Measurements from ENCODE around the gene EID2B. TPM values are rescaled to one million over a fixed set of nuclear protein-coding genes. Genes with fewer than 3 reads are reported as not detected.

The EID2B gene, protein sequence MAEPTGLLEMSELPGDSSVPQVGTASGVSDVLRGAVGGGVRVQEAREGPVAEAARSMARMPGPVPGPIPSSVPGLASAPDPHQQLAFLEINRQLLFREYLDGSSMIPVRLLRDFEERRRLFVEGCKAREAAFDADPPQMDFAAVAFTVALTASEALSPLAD
- total RNA-seq (2014; rRNA removed; shearing (Covaris generic)), result 3.2 and 3.3 TPM in 2 replicates

DNA sequence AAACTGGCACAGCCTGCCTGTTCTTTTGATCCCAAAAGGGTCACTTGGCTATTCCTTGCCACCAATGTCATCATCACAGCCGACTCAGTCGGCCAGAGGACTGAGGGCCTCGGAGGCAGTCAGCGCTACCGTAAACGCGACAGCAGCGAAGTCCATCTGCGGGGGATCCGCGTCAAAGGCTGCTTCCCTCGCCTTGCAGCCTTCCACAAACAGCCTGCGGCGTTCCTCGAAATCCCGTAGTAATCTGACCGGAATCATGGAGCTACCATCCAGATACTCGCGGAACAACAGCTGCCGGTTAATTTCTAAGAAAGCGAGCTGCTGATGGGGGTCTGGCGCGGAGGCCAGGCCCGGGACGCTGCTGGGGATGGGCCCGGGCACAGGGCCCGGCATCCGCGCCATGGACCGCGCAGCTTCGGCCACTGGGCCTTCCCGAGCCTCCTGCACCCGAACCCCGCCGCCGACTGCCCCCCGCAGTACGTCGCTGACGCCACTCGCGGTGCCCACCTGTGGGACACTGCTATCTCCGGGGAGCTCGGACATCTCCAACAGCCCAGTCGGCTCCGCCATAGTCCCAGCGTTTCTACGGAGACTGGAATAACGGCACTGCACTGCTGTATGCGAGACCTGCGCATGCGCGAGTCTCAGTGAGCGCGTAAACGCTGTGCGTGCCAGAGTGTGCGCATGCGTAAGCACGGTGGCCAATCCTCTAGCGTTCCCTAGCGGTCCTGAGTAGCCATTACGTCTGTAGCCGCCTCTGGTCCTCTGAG is at the start of gene EID2B:
Gene EID2B, minus strand, starts transcription at position 620 of the 770 bp plus-strand sequence. Its CDS starts 50 bp downstream, at position 570.
- DNase-seq (ENCODE audit: low spot score), result peak; percentile 93

DNA sequence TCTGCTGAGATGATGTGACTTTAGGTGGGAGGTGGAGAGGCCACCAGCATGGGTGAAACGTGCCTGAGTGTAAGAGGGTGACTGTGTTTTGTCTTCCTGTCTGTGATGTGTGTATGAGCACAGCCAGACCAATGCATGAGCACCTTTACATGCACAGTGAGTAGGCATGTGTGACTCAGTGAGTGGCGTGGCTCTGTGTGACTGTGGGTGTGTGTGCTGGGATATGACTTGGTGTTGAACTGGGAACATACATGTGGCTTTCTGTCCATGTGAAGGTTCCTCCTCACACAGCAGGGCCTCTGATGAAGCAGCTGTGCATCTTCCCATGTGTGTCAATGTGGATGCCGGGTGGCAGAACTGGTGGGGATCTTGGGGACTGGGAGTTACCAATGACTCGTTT is 49.8 kb upstream of the EID2B start:
- no peak for DNase-seq (ENCODE audit: low spot score)

- DNase-seq (ENCODE audit: low spot score), result peak; percentile 42
These were observed 36.0 kb upstream of the EID2B start for GRCh38 chr19:39568604-39569003.

DNA sequence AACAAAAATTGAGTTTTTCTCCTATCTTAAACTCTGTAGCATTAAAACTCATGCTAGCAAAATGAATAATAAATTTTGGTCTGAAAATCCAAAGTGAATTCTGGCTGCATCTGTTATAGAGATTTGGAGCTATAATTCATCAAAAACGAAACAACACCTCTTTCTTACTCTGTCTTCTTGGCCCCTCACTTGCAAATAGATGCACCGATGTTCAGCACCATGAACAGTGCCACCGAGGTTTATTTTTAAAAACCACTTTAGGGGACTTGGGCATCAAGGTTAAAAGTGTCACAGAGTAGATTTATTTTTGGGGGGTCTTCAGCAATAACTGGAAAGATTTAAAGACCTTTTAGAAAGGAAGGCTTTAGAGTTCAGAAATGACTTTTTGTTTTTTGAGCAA is 33.4 kb upstream of the EID2B start:
- no peak for DNase-seq (ENCODE audit: low spot score)

- DNase-seq (ENCODE audit: low spot score), result peak; percentile 10
These were observed 30.8 kb upstream of the EID2B start for GRCh38 chr19:39563408-39563807.

DNA sequence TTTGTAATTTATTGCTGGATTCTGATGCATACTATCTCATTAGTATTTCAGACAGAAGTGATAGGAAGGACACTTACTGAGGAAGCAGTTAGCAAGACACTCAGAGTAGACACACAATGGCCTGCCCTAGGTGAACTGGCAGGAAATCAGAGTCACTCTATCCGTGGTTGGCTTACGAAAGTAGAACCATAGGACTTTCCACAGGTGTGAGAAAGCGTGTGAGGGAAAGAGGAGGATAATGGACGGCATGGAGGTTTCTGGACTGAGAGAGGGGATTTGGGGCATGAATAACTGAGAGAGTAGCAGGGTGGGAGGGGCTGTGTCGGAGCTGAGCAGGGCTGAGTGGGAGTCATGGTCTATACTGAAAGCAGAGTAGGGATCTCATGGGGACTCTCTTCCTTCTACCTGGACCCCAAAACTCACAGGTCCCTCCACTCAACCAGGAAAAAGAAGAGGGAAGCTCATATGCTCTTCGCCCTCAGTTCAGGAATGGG is 26.0 kb upstream of the EID2B start:
- DNase-seq (ENCODE audit: low spot score), result no peak

- peak; percentile 26 for DNase-seq (ENCODE audit: low spot score)
These were observed 25.4 kb upstream of the EID2B start for GRCh38 chr19:39557811-39558623.

DNA sequence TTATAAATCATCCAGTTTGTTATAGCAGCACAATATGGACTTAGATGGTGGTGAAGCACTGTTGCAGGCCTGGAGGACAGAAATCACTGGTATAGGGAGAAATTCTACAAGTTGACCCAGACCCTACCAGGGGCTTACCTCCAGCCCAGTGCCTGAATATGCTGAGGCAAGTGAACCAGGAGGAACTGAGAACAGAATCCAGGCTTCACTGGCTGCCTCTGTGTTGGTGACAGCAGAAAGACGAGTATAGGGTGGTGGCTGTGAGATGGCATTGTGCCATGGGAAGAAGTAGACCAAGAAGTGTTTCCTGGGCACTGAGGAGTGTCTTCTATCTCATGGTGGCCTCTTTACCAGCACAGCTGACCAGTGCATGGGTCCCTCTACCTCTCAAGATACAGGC is 23.2 kb upstream of the EID2B start:
- no peak for DNase-seq (ENCODE audit: low spot score)

DNA sequence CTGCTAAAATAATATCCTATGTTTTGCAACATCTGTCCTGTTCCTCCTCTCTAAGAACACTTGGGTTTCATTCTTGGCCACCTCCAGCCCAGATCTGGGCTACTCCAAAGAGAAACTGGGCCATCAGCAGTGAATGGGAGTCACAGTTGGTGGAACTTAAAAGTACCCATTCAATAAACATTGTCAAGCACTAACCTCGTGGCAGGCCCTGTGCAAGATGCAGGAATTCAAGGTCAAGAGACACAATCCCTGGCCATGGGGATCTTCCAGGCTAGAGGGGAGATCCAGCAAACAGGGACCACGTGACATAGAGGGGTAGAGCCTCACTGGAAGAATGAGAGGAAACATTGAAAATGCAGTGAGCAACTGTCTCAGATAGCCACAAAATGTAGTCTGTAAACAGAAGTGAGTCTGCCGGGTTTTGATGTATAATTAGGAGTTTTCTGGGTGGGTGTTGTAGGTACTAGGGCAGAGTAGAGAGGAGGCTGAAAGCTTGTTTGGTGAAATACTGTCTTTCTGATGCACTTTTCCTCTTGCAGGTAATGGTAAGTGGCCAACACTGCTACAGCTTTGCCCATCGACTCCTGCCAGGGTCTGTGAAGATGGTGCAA is 22.2 kb upstream of the EID2B start:
- no peak for DNase-seq (ENCODE audit: low spot score)

DNA sequence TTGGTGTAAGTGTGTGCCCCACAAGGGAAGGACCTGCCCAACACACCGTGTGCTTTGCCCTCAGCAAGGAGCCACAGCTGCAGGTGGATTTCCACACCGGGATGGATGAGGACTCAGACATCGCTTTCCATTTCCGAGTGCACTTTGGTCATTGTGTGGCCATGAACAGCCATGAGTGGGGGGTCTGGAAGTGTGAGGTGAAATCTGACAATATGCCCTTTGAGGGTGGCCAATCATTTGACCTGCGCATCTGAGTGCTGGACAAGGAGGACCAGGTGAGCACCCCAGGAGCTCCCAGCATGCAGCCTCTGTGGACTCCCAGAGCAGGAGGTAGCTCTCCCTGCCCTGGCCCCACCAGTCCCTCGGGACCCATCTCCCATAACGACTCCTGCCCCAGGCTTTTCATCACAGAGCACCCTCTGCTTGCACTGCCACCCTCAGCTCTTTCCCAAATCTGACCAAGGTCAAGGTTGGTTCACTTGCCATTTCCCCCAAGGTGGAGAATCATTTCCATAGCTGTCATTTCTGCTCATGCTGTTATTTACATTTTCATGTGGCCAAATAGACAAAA is 20.5 kb upstream of the EID2B start:
- DNase-seq (ENCODE audit: low spot score), result no peak

- no peak for DNase-seq (ENCODE audit: low spot score)
These were observed 17.5 kb upstream of the EID2B start for GRCh38 chr19:39550197-39550596.

DNA sequence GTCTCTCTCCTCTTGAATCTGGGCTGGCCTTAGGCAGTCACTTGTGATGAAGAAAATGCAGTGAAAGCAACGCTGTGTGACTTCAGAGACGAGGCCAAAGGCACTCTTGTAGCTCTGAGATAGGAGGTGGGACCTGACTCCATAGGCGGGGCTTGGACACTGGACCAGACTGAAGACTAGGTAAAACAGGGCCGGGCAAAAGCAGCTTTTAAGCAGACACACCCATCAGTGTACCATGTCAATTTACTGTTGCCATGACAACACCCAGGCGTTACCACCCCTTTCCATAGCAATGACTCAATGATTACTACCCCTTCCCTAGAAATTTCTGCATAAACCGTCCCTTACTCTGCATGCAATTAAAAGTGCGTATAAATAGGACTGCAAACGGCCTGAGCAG is 13.9 kb upstream of the EID2B start:
- DNase-seq (ENCODE audit: low spot score), result no peak

- no peak for DNase-seq (ENCODE audit: low spot score)
These were observed 12.3 kb upstream of the EID2B start for GRCh38 chr19:39544911-39545310.

DNA sequence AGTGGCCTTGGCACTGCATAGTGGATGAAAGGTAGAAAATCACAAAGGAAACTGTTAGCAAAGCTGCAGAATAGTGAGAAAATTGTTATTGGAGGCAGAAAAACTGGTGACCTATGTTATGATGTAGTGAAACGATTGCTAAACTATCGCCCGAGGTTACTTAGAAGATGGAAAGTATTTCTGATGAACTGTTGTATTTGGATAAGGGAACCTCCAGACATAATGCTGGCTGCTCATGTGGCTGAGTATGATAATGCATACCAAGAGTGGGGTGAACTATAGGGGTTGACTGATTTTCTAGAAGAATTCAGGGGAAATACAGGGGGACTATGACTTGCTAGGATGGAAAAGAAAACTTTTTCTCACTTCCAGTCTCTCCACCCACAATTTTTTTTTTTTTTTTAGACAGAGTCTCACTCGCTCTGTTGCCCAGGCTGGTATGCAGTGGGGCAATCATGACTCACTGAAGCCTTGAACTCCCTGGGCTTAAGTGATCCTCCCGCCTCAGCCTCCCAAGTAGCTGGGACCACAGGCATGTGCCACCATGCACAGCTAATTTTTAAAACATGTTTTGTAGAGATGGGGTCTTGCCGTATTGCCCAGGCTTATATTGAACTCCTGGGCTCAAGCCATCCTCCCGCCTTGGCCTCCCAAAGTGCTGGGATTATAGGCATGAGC is 11.7 kb upstream of the EID2B start:
- DNase-seq (ENCODE audit: low spot score), result peak; percentile 19

- DNase-seq (ENCODE audit: low spot score), result no peak
These were observed 10.8 kb upstream of the EID2B start for GRCh38 chr19:39543477-39543857.

- DNase-seq (ENCODE audit: low spot score), result no peak
These were observed 9.6 kb upstream of the EID2B start for GRCh38 chr19:39542206-39542605.

DNA sequence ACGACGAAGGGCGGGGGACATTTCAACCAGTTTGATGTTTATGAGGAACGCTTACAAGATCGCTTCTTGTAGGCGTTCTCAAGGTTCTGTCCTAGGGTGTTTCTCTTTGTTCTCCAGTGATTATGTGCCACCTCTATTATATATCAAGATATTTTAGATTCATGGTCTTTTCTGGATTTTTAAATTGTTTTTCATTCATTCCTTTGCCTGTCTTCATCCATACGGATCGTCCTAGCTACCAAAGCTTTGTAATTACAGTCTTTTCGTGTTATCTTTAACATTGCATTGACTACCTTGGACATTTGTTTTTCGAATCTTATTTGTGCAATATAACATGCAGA is 7.7 kb upstream of the EID2B start:
- DNase-seq (ENCODE audit: low spot score), result no peak

DNA sequence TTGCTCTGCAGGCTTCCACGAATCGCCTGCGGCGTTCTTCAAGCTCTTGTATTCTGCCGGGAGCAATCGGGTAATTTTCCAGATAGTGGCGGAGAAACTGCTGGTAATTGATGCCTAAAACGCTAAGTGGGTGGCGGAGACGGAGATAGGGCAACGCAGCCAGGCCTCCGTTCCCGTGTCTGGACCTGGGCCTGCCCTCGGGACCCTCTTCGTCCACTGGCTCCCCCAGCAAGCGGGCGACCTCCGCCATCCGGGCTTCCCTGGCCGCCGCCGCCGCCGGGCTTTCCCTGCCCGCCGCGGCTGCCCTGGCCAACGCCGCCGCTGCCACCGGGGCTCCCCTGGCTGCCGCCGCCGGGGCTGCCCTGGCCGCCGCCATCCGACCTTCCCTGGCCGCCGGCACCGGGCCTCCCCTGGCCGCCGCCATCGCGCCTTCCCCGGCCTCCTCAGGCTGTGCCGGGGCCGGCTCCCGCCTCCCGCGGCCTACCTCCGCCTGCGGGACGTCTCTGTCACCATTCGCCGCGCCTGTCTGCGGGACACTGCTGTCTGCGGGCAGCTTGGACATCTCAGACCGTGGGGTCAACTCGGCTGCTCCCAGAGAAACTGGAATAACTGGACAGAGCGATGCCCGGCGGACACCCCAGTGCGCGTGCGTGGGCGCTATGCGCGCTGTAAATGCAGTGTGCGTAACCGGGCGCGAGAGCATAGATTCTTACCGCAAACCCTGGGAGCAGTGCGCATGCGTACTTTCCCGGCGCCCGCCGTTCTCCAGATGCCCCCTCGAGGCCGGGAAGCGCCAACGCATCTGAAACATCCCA is 7.1 kb upstream of the EID2B start, which contains the start of gene EID2:
Gene EID2, minus strand, starts transcription at position 644 of the 815 bp plus-strand sequence. Its CDS starts 82 bp downstream, at position 562.
- DNase-seq (ENCODE audit: low spot score), result peak; percentile 85

- DNase-seq (ENCODE audit: low spot score), result no peak
These were observed 6.5 kb upstream of the EID2B start for GRCh38 chr19:39539165-39539517.

GRCh38 chr19:39533791-39534190 is 1.1 kb upstream of the EID2B start:
- no peak for DNase-seq (ENCODE audit: low spot score)

Data from H4 (cell line).